HCT116 (cell line): ENCODE results near the gene CCNL2.

Source experiments
- EGR1 ChIP-seq: IDR thresholded peaks from 2 replicates; pipeline ENCODE4 v1.6.1; 2012; ENCODE audit warnings: low read depth
- POLR2AphosphoS5 ChIP-seq: IDR thresholded peaks from 2 replicates; pipeline ENCODE4 v1.6.1; 2011; ENCODE audit warnings: mild to moderate bottlenecking, low read depth, low read length, moderate library complexity
- RAD21 ChIP-seq: IDR thresholded peaks from 2 replicates; pipeline ENCODE4 v1.6.1; 2012; ENCODE audit warnings: low read depth, mild to moderate bottlenecking
- SRF ChIP-seq: IDR thresholded peaks from 2 replicates; pipeline ENCODE4 v1.6.1; 2012; ENCODE audit warnings: low read depth
- TF ChIP-seq, protein P1 (sequence below): IDR thresholded peaks from 2 replicates; pipeline ENCODE4 v1.6.1; 2012

DNA sequence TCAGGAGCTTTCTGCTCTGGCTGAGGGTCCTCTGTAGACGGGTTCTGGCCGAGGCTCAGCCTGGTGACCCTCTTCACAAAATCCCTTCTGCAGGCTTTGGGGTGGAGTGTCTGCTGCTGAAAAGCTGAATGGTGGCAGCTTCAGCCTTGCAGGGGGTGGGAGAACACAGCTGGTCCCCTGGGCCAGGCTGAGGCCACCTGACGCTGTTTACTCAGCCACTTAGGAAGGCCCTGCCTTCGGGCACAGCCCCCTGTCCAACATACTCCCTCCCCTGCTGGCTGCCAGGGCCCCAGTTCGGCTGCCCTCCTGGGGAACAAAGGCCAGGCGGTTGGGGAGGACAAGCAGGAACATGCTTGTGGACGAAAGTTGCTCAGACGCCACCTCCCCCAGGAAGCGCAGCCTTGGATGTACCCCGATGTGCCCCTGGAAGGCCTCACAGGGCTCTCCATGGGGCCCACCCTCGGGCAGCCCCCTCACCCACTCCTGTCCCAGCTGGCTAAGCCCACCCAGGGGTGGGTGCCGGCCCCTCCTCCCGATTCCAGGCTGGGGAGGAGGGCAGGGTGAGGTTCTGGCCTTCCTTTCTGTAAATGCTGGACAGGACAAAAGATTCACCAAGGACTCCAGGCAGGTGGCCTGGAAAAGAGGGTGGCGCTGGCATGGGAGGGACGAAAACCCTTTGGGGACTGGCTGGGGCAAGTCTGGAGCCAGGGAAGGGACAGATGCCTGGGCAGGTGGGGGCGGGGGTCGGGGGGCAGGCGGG, 22.2 kb upstream of the CCNL2 start, which contains the start of gene ANKRD65:
- TF ChIP-seq RAD21: no peak
- TF ChIP-seq POLR2AphosphoS5: no peak
- no peak for TF ChIP-seq EGR1
- no peak for TF ChIP-seq SRF
- TF ChIP-seq, protein P1, sequence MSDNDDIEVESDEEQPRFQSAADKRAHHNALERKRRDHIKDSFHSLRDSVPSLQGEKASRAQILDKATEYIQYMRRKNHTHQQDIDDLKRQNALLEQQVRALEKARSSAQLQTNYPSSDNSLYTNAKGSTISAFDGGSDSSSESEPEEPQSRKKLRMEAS: no peak
